SK-N-SH (cell line): ENCODE data around the gene ARHGEF3. TPM values are rescaled to one million over a fixed set of nuclear protein-coding genes. Genes with fewer than 3 reads are reported as not detected.

ENCODE experiments used
- CTCF ChIA-PET: fragments of 300-600, 350-600 bp; formaldehyde crosslinking; extraction: SDS; loops from one replicate; lab custom pipeline; 2021; lab: Yijun Ruan, JAX
- POLR2A ChIA-PET: fragments of 350-600 bp; sonication (Branson Sonifier 250); formaldehyde crosslinking; extraction: SDS; loops from one replicate; lab custom pipeline; 2020; ENCODE audit warnings: antibody characterized with exemption, inconsistent platforms; lab: Yijun Ruan, JAX
- DNase-seq: peaks from one replicate; pipeline ENCODE4 v3.0.0; 2012
- H2AFZ ChIP-seq: fragments of 200-600 bp; sonication (generic); 2 replicates; pipeline ENCODE4 v1.8.1; 2016; ENCODE audit warnings: antibody characterized with exemption, mild to moderate bottlenecking, low read depth
- H3F3A ChIP-seq: fragments of 200-600 bp; sonication (generic); replicated peaks from 2 replicates; pipeline ENCODE3; 2016; ENCODE audit warnings: antibody characterized with exemption, mild to moderate bottlenecking; ENCODE audit not compliant: insufficient read depth
- H3K27ac ChIP-seq, 2 experiments: fragments of 200-500 bp in 1 of 2; fragments of 200-600 bp in 1 of 2; sonication (Bioruptor generic) in 1 of 2; sonication (generic), shearing (Covaris generic) in 1 of 2; 2 replicates each; pipeline versions ENCODE4 v1.5.1 to v1.6.1; 2014 to 2016; ENCODE audit warnings: low read depth in 2 of 2, inconsistent platforms in 1 of 2, low read length in 1 of 2, mild to moderate bottlenecking in 1 of 2, mixed read lengths in 1 of 2
- H3K27me3 ChIP-seq: fragments of 200-600 bp; sonication (generic), shearing (Covaris generic); 2 replicates; pipeline ENCODE4 v1.6.1; 2016; ENCODE audit warnings: mixed run types; ENCODE audit not compliant: insufficient read depth
- H3K36me3 ChIP-seq, 2 experiments: fragments of 200-500 bp in 1 of 2; fragments of 200-600 bp in 1 of 2; sonication (Bioruptor generic) in 1 of 2; sonication (generic) in 1 of 2; replicated peaks in 1 of 2; 2 replicates each; pipeline versions ENCODE3 to v1.5.1; 2014 to 2016; ENCODE audit warnings: low read length in 1 of 2, mild to moderate bottlenecking in 1 of 2; ENCODE audit not compliant: insufficient read depth in 2 of 2, control insufficient read depth in 1 of 2
- H3K4me1 ChIP-seq, 2 experiments: fragments of 200-500 bp in 1 of 2; fragments of 200-600 bp in 1 of 2; sonication (Bioruptor generic) in 1 of 2; sonication (generic), shearing (Covaris generic) in 1 of 2; 2 replicates each; pipeline versions ENCODE4 v1.5.1 to v1.6.1; 2014 to 2016; ENCODE audit warnings: low read depth in 1 of 2, low read length in 1 of 2, mixed run types in 1 of 2; ENCODE audit not compliant: insufficient read depth in 2 of 2, control insufficient read depth in 1 of 2
- H3K4me2 ChIP-seq: fragments of 200-600 bp; sonication (generic), shearing (Covaris generic); 2 replicates; pipeline ENCODE4 v1.6.1; 2017; ENCODE audit warnings: mixed run types
- H3K4me3 ChIP-seq, 2 experiments: fragments of 200-500 bp in 1 of 2; fragments of 200-600 bp in 1 of 2; sonication (Bioruptor generic) in 1 of 2; sonication (generic), shearing (Covaris generic) in 1 of 2; 2 replicates each; pipeline versions ENCODE4 v1.5.1 to v1.8.1; 2014 to 2016; ENCODE audit warnings: low read depth in 2 of 2, inconsistent platforms in 1 of 2, low read length in 1 of 2, mild to moderate bottlenecking in 1 of 2, mixed read lengths in 1 of 2, moderate library complexity in 1 of 2
- H3K79me2 ChIP-seq: fragments of 200-600 bp; sonication (generic); 2 replicates; pipeline ENCODE4 v1.8.1; 2017; ENCODE audit warnings: mild to moderate bottlenecking; ENCODE audit not compliant: insufficient read depth
- H3K9ac ChIP-seq: fragments of 200-600 bp; sonication (generic); 2 replicates; pipeline ENCODE4 v1.6.1; 2017; ENCODE audit warnings: mixed run types
- H3K9me2 ChIP-seq: fragments of 200-600 bp; sonication (generic); 2 replicates; pipeline ENCODE4 v1.6.1; 2017; ENCODE audit warnings: mixed run types
- H3K9me3 ChIP-seq: fragments of 200-600 bp; sonication (generic); 2 replicates; pipeline ENCODE4 v1.6.1; 2017; ENCODE audit warnings: mixed run types, mild to moderate bottlenecking, moderate library complexity
- H4K20me1 ChIP-seq: fragments of 200-600 bp; sonication (generic); 2 replicates; pipeline ENCODE4 v1.6.1; 2017; ENCODE audit warnings: mild to moderate bottlenecking, mixed run types; ENCODE audit not compliant: insufficient read depth
- ELF1 ChIP-seq: IDR thresholded peaks from 2 replicates; pipeline ENCODE4 v1.4.0; 2012
- EP300 ChIP-seq, 2 experiments: IDR thresholded peaks; 2 replicates each; pipeline versions ENCODE4 v1.4.0 to v1.6.1; 2012; ENCODE audit warnings: borderline replicate concordance in 1 of 2, low read depth in 1 of 2, low read length in 1 of 2
- EZH2phosphoT487 ChIP-seq: fragments of 200-600 bp; sonication (generic); IDR thresholded peaks from 2 replicates; pipeline ENCODE4 v1.6.1; 2017; ENCODE audit warnings: low read depth, mixed run types, mild to moderate bottlenecking, antibody characterized with exemption, moderate library complexity, borderline replicate concordance
- FOSL2 ChIP-seq: IDR thresholded peaks from 2 replicates; pipeline ENCODE4 v1.4.0; 2012; ENCODE audit warnings: low read depth, mild to moderate bottlenecking, moderate library complexity, borderline replicate concordance
- FOXM1 ChIP-seq: IDR thresholded peaks from 2 replicates; pipeline ENCODE4 v1.4.0; 2012; ENCODE audit warnings: low read depth, mild to moderate bottlenecking
- GABPA ChIP-seq: IDR thresholded peaks from 2 replicates; pipeline ENCODE4 v1.4.0; 2012; ENCODE audit warnings: low read depth, mild to moderate bottlenecking
- GATA2 ChIP-seq: sonication (generic); formaldehyde crosslinking; IDR thresholded peaks from 2 replicates; pipeline ENCODE4 v1.5.0; 2020; ENCODE audit warnings: mild to moderate bottlenecking, missing genetic modification reagents
- JUND ChIP-seq: IDR thresholded peaks from 2 replicates; pipeline ENCODE4 v1.4.0; 2012
- MEF2A ChIP-seq: IDR thresholded peaks from 2 replicates; pipeline ENCODE4 v1.4.0; 2012; ENCODE audit warnings: low read depth, borderline replicate concordance
- RAD21 ChIP-seq: IDR thresholded peaks from 2 replicates; pipeline ENCODE4 v1.6.1; 2012; ENCODE audit warnings: mild to moderate bottlenecking, low read length
- RCOR1 ChIP-seq: fragments of 150-350 bp; IDR thresholded peaks from 2 replicates; pipeline ENCODE4 v1.6.1; 2017; ENCODE audit warnings: antibody characterized with exemption, low read length
- SMC3 ChIP-seq: IDR thresholded peaks from 2 replicates; pipeline ENCODE4 v1.6.1; 2012; ENCODE audit warnings: low read depth, low read length, improper control_type of control experiment
- TAF1 ChIP-seq: IDR thresholded peaks from 2 replicates; pipeline ENCODE4 v1.6.1; 2012; ENCODE audit warnings: low read depth, mild to moderate bottlenecking, low read length, moderate library complexity, borderline replicate concordance
- TEAD4 ChIP-seq: IDR thresholded peaks from 2 replicates; pipeline ENCODE4 v1.4.0; 2012; ENCODE audit warnings: mild to moderate bottlenecking, borderline replicate concordance; ENCODE audit not compliant: insufficient read depth
- YY1 ChIP-seq: IDR thresholded peaks from 2 replicates; pipeline ENCODE4 v1.4.0; 2012; ENCODE audit warnings: low read depth, mild to moderate bottlenecking
- WGBS: methylation state at CpG from one replicate; pipeline ENCODE4 v1.1.6; 2017; ENCODE audit warnings: low lambda C conversion rate; 5-methylcytosine and 5-hydroxymethylcytosine counted together
- polyA plus RNA-seq, 3 experiments: library from polyadenylated mRNA; depleted of rRNA; stranded (reverse); fragments of >200 nt; gene quantifications; 2 replicates each; pipeline ENCODE4 v1.2.3, GENCODE V29; 2012
- TF ChIP-seq, protein P1 (sequence below): IDR thresholded peaks from 2 replicates; pipeline ENCODE4; 2012
- TF ChIP-seq, protein P2 (sequence below): IDR thresholded peaks from 2 replicates; pipeline ENCODE4 v1.4.0; 2012; ENCODE audit warnings: low read depth, borderline replicate concordance

The ARHGEF3 gene
- polyA plus RNA-seq, 1 of the 3 experiments (the other 2 are of a cell fraction), result 5.9 TPM

GRCh38 chr3:56700151-56700550, 101.6 kb downstream of the ARHGEF3 start:
- POLR2A ChIA-PET, result no interaction called here
- no peak overlapping the region for H3K27ac ChIP-seq
- no peaks in the 10 kb centered on the region for H3K9me2 ChIP-seq
- no peaks in the 10 kb centered on the region for H3F3A ChIP-seq
- 61% methylated on average over 4 of the region's 4 CpGs for WGBS
- H3K9ac ChIP-seq, result no peak overlapping the region
- TF ChIP-seq JUND (no peak), YY1 (no peak), EP300 (IDR thresholded peaks at IDR 0.05; ENCODE audit: borderline replicate concordance in 1 of 2, low read depth in 1 of 2, low read length in 1 of 2) (no peak), TEAD4 (no peak), GATA2 (CRISPR knock-in tag) (no peak), RAD21 (no peak), ELF1 (no peak), TAF1 (no peak), FOSL2 (no peak), EZH2phosphoT487 (no peak), SMC3 (no peak)
- TF ChIP-seq, protein P1, sequence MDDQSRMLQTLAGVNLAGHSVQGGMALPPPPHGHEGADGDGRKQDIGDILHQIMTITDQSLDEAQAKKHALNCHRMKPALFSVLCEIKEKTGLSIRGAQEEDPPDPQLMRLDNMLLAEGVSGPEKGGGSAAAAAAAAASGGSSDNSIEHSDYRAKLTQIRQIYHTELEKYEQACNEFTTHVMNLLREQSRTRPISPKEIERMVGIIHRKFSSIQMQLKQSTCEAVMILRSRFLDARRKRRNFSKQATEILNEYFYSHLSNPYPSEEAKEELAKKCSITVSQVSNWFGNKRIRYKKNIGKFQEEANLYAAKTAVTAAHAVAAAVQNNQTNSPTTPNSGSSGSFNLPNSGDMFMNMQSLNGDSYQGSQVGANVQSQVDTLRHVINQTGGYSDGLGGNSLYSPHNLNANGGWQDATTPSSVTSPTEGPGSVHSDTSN, result no peak
- TF ChIP-seq, protein P2, sequence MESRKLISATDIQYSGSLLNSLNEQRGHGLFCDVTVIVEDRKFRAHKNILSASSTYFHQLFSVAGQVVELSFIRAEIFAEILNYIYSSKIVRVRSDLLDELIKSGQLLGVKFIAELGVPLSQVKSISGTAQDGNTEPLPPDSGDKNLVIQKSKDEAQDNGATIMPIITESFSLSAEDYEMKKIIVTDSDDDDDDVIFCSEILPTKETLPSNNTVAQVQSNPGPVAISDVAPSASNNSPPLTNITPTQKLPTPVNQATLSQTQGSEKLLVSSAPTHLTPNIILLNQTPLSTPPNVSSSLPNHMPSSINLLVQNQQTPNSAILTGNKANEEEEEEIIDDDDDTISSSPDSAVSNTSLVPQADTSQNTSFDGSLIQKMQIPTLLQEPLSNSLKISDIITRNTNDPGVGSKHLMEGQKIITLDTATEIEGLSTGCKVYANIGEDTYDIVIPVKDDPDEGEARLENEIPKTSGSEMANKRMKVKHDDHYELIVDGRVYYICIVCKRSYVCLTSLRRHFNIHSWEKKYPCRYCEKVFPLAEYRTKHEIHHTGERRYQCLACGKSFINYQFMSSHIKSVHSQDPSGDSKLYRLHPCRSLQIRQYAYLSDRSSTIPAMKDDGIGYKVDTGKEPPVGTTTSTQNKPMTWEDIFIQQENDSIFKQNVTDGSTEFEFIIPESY, result no peak
- TF ChIP-seq, all 33 proteins: peak for 0
- Histone ChIP-seq H3K4me1 (no peaks in the 10 kb centered on the region), H3K27me3 (no peaks in the 10 kb centered on the region), H3K4me3 (no peak overlapping the region), H2AFZ (no peak overlapping the region), H3K4me2 (no peak overlapping the region), H3K36me3 (no peaks in the 10 kb centered on the region), H3K9me3 (no peaks in the 10 kb centered on the region), H3K79me2 (no peaks in the 10 kb centered on the region), H4K20me1 (no peaks in the 10 kb centered on the region)
- CTCF ChIA-PET, result interaction anchor here (0.6 to 7.3 kb wide), 5 partner anchors 81 to 292 kb away, joined by 3 to 199 read pairs (median 5); partner anchors contain the start of gene ARHGEF3
- no peak for DNase-seq

- Histone ChIP-seq H3K27me3 (no peaks in the 10 kb centered on the region), H3F3A (no peaks in the 10 kb centered on the region), H3K4me1 (no peaks in the 10 kb centered on the region), H3K27ac (no peak overlapping the region), H4K20me1 (no peaks in the 10 kb centered on the region), H3K9me2 (no peaks in the 10 kb centered on the region), H3K79me2 (no peaks in the 10 kb centered on the region), H3K4me2 (no peak overlapping the region), H3K9me3 (no peaks in the 10 kb centered on the region), H3K36me3 (no peaks in the 10 kb centered on the region), H2AFZ (no peak overlapping the region), H3K4me3 (no peak overlapping the region), H3K9ac (no peak overlapping the region)
- WGBS, result 68% methylated on average over 4 of the region's 4 CpGs
- no peak for DNase-seq
- no peak for TF ChIP-seq MEF2A
- no peak for TF ChIP-seq RCOR1
- no peak for TF ChIP-seq FOXM1
- no peak for TF ChIP-seq GABPA
- no peak for TF ChIP-seq EP300 (IDR thresholded peaks at IDR 0.05; ENCODE audit: borderline replicate concordance in 1 of 2, low read depth in 1 of 2, low read length in 1 of 2)
- TF ChIP-seq GATA2 (CRISPR knock-in tag), result no peak
- ChIA-PET POLR2A (no interaction called here), CTCF (interaction anchor here (1.3 to 3.9 kb wide), 3 partner anchors 104 to 294 kb away, joined by 3 to 20 read pairs (median 4); no protein-coding TSS in a partner anchor)
Measured at GRCh38 chr3:56694867-56695683, 106.7 kb downstream of the ARHGEF3 start.
